ENCODE results near the gene ENOSF1. TPM values are rescaled to one million over a fixed set of nuclear protein-coding genes. Genes with fewer than 3 reads are reported as not detected.

Gene ENOSF1
- total RNA-seq, 1 experiment from 2014 or later, result 48.8 TPM

GRCh38 chr18:647304-647703 lies 65.1 kb downstream of the ENOSF1 start:
- DNase-seq (ENCODE audit: extremely low read depth, low read depth), result no peak

- no peak for DNase-seq (ENCODE audit: extremely low read depth, low read depth)
Measured at GRCh38 chr18:644395-645004, 67.9 kb downstream of the ENOSF1 start.

- DNase-seq (ENCODE audit: extremely low read depth, low read depth), result no peak
Measured at GRCh38 chr18:641224-641623, 71.2 kb downstream of the ENOSF1 start.

- no peak for DNase-seq (ENCODE audit: extremely low read depth, low read depth)
Measured at GRCh38 chr18:635171-635570, 77.3 kb downstream of the ENOSF1 start.

- DNase-seq (ENCODE audit: extremely low read depth, low read depth), result no peak
Measured at GRCh38 chr18:634551-635045, 77.8 kb downstream of the ENOSF1 start.

- DNase-seq (ENCODE audit: extremely low read depth, low read depth), result no peak
Measured at GRCh38 chr18:631560-631959, 80.9 kb downstream of the ENOSF1 start.

- no peak for DNase-seq (ENCODE audit: extremely low read depth, low read depth)
Measured at GRCh38 chr18:629269-630150, 82.9 kb downstream of the ENOSF1 start.

GRCh38 chr18:627231-627630 lies 85.2 kb downstream of the ENOSF1 start:
- no peak for DNase-seq (ENCODE audit: extremely low read depth, low read depth)

GRCh38 chr18:623761-624620 lies 88.4 kb downstream of the ENOSF1 start:
- peak; percentile 53 for DNase-seq (ENCODE audit: extremely low read depth, low read depth)

GRCh38 chr18:622289-622688 lies 90.1 kb downstream of the ENOSF1 start:
- no peak for DNase-seq (ENCODE audit: extremely low read depth, low read depth)

GRCh38 chr18:621291-622043 lies 91.0 kb downstream of the ENOSF1 start:
- DNase-seq (ENCODE audit: extremely low read depth, low read depth), result no peak

Other genes with a start within 250 kb of the ENOSF1 start
- 0.05 TPM in 1 of 2 replicates, not detected in the other for gene COLEC12, start 211.9 kb downstream of the ENOSF1 start, total RNA-seq (2014; rRNA removed; shearing (Covaris generic))
- not detected in 2 replicates for gene CETN1, start 132.2 kb downstream of the ENOSF1 start, total RNA-seq (2014; rRNA removed; shearing (Covaris generic))
- not detected in 2 replicates for gene CLUL1, start 115.6 kb downstream of the ENOSF1 start, total RNA-seq (2014; rRNA removed; shearing (Covaris generic))
- 23.4 and 26.1 TPM in 2 replicates for gene TYMS, start 55.0 kb downstream of the ENOSF1 start, total RNA-seq (2014; rRNA removed; shearing (Covaris generic))
- gene YES1, start 99.6 kb upstream of the ENOSF1 start, total RNA-seq (2014; rRNA removed; shearing (Covaris generic)), result 85.0 and 86.9 TPM in 2 replicates
- 0.20 and 0.57 TPM in 2 replicates for gene ADCYAP1, start 192.2 kb upstream of the ENOSF1 start, total RNA-seq (2014; rRNA removed; shearing (Covaris generic))

Data from NCI-H460 (cell line).